ENCODE data around the gene UQCRC1. TPM values are rescaled to one million over a fixed set of nuclear protein-coding genes. Genes with fewer than 3 reads are reported as not detected.

UQCRC1 gene
- total RNA-seq, 2 donors from 2014 or later: 583 to 651 TPM

- intact Hi-C loops (cut with DNase I): loop anchor here in 1 of 2 donors (1.0 kb wide), 1 partner anchor 21 kb away; no protein-coding TSS in a partner anchor
- ATAC-seq (peak; percentile 99), DNase-seq (peak; percentile 98)
These were observed 26.0 kb upstream of the UQCRC1 start, which contains the start of gene SLC26A6 for GRCh38 chr3:48635222-48636021. SLC26A6 (minus strand) TSS chr3:48635461; CDS start chr3:48635393, 68 bp downstream.

- DNase-seq (peak; percentile 69), ATAC-seq (peak; percentile 46 to 74)
- intact Hi-C loops (cut with DNase I): loop anchor here in 1 of 2 donors (1.0 kb wide), 1 partner anchor 22 kb away; no protein-coding TSS in a partner anchor
These were observed 25.3 kb upstream of the UQCRC1 start for GRCh38 chr3:48634661-48635221.

DNA sequence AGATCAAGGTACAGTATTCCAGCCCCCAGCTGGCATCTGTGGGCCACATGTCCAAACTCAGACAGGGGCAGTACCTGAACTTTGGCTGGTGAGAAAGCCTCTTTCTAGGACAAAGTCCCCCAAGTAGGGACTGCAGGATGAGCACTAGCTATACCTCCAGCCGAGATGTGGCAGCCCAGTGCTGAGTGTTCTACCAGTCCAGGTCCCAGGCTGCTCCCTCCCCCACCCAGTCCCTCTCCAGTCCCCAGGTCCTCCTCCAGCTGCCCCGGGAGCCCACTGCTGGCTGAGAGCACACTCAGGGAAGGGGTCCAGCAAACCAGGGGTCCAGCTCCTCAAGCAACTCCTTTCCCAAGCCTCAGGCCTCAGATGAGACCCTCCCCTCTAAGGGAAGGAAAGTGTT, 24.3 kb upstream of the UQCRC1 start:
- intact Hi-C loops (cut with DNase I): no loop called here
- no peak for DNase-seq

GRCh38 chr3:48633256-48633655, 23.8 kb upstream of the UQCRC1 start:
- intact Hi-C loops (cut with DNase I): no loop called here
- ATAC-seq (no peak), DNase-seq (no peak)

More for the DNA sequence above, 24.3 kb upstream of the UQCRC1 start:
- no peak for ATAC-seq

DNA sequence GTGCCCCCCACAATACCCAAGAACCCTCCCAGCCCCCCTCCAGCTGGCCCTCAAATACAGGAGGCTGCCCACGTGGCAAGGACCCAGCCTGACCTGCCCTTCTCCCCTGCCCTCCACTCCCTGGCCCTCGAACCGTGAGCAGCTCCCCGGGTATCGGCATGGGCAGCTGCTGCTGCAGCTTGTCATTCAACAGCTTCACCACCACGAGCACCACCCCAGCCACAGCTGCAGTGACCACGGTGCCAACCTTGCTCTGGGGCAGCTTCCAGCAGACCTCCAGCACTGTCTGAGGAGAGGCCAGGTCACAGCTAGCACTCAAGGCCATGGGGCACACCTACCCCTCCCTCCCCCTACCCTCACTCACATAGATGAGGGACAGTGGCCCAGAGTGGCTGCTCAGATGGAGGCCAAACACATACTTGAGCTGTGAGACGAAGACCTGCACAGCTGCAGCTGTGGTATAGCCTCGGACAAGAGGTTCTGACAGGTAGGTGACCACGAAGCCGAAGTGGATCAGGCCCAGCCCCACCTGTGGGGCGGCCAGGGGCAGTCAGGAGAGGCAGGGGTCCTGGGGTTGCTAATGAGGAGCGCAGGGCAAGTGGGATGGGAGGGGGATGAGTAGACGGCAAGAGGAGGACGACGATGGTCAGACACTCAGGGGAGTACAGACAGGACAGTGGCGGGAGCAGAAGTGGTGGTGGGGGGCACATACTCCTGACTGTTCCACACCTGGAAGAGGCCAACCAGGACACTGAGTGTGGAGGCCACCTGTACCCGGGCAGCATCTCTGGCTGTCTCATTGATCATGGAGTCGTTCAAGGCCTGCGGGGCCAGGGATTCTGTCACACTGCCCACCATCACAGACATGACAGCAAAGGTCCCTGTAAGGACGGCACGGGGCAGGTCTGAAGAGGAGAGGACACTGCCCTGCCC, 22.3 kb upstream of the UQCRC1 start:
- ATAC-seq (no peak), DNase-seq (no peak)
- intact Hi-C loops (cut with DNase I): no loop called here

- ATAC-seq (no peak), DNase-seq (no peak)
- intact Hi-C loops (cut with DNase I): no loop called here
These were observed 21.4 kb upstream of the UQCRC1 start for GRCh38 chr3:48630833-48631232.

- intact Hi-C loops (cut with DNase I): no loop called here
- no peak for ATAC-seq
- no peak for DNase-seq
These were observed 21.0 kb upstream of the UQCRC1 start for GRCh38 chr3:48630407-48630806.

- ATAC-seq (no peak), DNase-seq (no peak)
- intact Hi-C loops (cut with DNase I): no loop called here
These were observed 20.4 kb upstream of the UQCRC1 start for GRCh38 chr3:48629894-48630293.

- intact Hi-C loops (cut with DNase I): no loop called here
- ATAC-seq (no peak), DNase-seq (no peak)
These were observed 19.0 kb upstream of the UQCRC1 start for GRCh38 chr3:48628277-48629017.

GRCh38 chr3:48625600-48625999, 16.2 kb upstream of the UQCRC1 start:
- intact Hi-C loops (cut with DNase I): no loop called here
- DNase-seq (no peak), ATAC-seq (no peak)

GRCh38 chr3:48624767-48625166, 15.3 kb upstream of the UQCRC1 start:
- intact Hi-C loops (cut with DNase I): no loop called here
- no peak for ATAC-seq
- DNase-seq: no peak

- ATAC-seq (no peak), DNase-seq (no peak)
- intact Hi-C loops (cut with DNase I): no loop called here
These were observed 14.6 kb upstream of the UQCRC1 start for GRCh38 chr3:48623851-48624547.

DNA sequence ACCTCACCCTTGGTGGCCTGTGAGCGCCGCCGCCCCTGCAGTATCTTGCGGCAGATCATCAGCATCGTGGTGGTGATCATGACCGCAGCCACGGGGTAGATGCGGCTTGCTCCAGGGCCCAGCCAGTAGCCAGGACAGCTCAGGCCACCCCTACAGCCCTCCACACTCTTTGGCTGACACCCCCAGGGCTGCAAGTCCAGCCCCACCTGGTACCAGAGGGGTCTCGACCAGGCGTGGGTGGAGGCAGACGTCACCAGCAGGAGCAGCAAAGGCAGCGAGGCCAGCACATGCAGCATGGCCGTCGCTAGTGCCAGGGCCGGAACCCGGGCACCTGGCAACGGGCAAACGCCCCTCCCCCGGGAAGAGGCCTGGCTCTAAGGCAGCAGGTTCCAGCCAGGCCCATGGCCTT, 12.0 kb upstream of the UQCRC1 start, which contains the start of gene TMEM89:
Gene TMEM89 (minus strand): TSS at position 309 of the 409 bp plus-strand sequence. CDS start 13 bp downstream, at position 296.
- DNase-seq (no peak), ATAC-seq (no peak)
- intact Hi-C loops (cut with DNase I): no loop called here

GRCh38 chr3:48619541-48620524, 10.4 kb upstream of the UQCRC1 start:
- ATAC-seq: no peak

GRCh38 chr3:48617559-48617958, 8.1 kb upstream of the UQCRC1 start:
- intact Hi-C loops (cut with DNase I): no loop called here
- ATAC-seq (no peak), DNase-seq (no peak)

More at GRCh38 chr3:48619541-48620524, 10.4 kb upstream of the UQCRC1 start:
- DNase-seq: no peak
- intact Hi-C loops (cut with DNase I): no loop called here

DNA sequence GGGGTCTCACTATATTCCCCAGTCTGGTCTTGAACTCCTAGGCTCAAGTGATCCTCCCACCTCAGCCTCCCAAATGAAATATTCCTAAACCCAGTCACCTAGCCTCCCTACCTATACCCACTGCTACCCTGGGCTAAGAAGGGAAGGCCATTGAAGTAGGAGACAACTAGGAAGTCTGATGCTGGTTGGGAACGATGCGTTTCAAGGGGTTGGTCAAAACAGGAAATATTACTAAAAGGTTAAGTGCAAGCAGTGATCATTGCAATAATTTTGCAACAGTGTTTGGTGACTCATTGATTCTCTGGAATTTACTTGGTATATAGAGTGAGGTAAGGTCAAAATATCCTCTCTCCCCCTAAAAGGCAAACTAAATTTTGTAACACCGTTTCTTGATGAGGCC, 4.6 kb upstream of the UQCRC1 start:
- intact Hi-C loops (cut with DNase I): no loop called here
- ATAC-seq (no peak), DNase-seq (no peak)

- no peak for ATAC-seq
- no peak for DNase-seq
- intact Hi-C loops (cut with DNase I): no loop called here
These were observed 2.9 kb upstream of the UQCRC1 start for GRCh38 chr3:48612309-48612708.

Data from left cardiac atrium (tissue), 4 donors.